Activated naive CD8-positive, alpha-beta T cell treated with anti-CD3 and anti-CD28 coated beads, Interleukin-2, amount 50 U/mL, for 24 hours (primary cell): ENCODE measurements around the gene AMH.

Experiments used
- ATAC-seq: fragments of 150-1000 bp; cut with Tn5 transposase; one replicate; pipeline ENCODE4 v1.10.0; 2021
- DNase-seq: peaks from one replicate; pipeline ENCODE4 v3.0.0; 2021
- H3K27ac Mint-ChIP-seq: one replicate; pipeline ENCODE4 v1.8.0; 2021; ENCODE audit warnings: mild to moderate bottlenecking, mixed read lengths
- H3K27me3 Mint-ChIP-seq: one replicate; pipeline ENCODE4 v1.8.0; 2021; ENCODE audit warnings: mixed read lengths
- H3K36me3 Mint-ChIP-seq: one replicate; pipeline ENCODE4 v1.8.0; 2021; ENCODE audit warnings: low read depth, mixed read lengths
- H3K4me1 Mint-ChIP-seq: one replicate; pipeline ENCODE4 v1.8.0; 2021; ENCODE audit warnings: mixed read lengths
- H3K4me3 Mint-ChIP-seq: one replicate; pipeline ENCODE4 v1.8.0; 2021; ENCODE audit warnings: mild to moderate bottlenecking, moderate library complexity, mixed read lengths
- H3K9me3 Mint-ChIP-seq: one replicate; pipeline ENCODE4 v1.8.0; 2021; ENCODE audit warnings: mixed read lengths

Gene AMH

DNA sequence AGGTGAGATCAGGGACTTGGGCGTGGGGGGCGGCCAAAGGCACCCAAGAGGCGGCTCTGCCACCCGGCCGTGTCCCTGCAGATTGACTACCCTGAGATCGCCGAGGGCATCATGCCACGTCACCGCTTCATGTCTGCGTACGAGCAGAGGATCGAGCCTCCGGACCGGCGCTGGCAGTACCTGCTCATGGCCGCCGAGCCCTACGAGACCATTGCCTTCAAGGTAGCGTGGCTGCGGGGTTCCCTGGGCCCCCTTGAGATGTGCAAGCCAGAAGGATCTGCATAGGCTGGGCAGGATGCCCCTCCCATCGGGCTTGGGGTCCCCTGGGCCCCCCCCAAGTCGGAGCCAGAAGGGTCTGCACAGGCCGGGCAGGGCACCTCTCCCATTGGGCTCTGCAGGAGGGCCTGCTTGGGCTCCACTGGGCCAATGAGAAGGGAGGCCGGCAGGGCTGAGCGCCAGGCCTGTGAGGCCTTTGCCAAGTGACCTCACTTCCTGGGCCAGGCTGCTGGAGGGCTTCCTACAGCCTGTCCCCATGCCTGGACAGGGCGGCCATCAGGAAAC is 2.2 kb upstream of the AMH start:
- Mint-ChIP-seq H3K27me3 (no peaks in the 10 kb centered on the region), H3K36me3 (peaks cover 23% of the 10 kb centered on the region), H3K27ac (no peak overlapping the region), H3K9me3 (no peaks in the 10 kb centered on the region), H3K4me3 (no peak overlapping the region), H3K4me1 (peaks cover 11% of the 10 kb centered on the region)
- DNase-seq (no peak), ATAC-seq (no peak)

DNA sequence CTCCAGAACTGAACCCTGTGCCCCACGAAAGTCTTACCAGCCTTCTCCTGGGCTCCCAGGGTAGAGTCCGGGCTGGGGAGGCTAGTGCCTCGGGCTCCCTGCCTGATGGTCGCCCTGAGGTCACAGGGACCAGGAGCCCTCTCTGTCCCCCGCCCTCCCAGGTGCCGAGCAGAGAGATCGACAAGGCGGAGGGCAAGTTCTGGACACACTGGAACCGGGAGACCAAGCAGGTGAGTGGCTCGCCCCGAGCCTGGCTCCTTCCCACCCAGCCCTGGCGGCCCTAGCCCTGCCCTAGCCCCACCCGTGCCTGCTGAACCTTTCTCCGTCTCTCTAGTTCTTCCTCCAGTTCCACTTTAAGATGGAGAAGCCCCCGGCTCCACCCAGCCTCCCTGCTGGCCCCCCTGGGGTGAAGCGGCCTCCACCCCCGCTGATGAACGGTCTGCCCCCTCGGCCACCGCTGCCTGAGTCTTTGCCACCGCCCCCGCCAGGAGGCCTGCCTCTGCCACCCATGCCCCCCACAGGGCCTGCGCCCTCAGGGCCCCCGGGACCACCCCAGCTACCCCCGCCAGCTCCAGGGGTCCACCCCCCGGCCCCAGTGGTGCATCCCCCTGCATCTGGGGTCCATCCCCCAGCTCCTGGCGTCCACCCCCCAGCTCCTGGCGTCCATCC is 1.6 kb upstream of the AMH start:
- H3K27me3 Mint-ChIP-seq: peaks cover 2% of the 10 kb centered on the region
- H3K4me1 Mint-ChIP-seq: peaks cover 9% of the 10 kb centered on the region
- H3K9me3 Mint-ChIP-seq: no peaks in the 10 kb centered on the region
- H3K36me3 Mint-ChIP-seq: peaks cover 19% of the 10 kb centered on the region
- no peak overlapping the region for H3K27ac Mint-ChIP-seq
- DNase-seq (no peak), ATAC-seq (no peak)
- H3K4me3 Mint-ChIP-seq: no peak overlapping the region

DNA sequence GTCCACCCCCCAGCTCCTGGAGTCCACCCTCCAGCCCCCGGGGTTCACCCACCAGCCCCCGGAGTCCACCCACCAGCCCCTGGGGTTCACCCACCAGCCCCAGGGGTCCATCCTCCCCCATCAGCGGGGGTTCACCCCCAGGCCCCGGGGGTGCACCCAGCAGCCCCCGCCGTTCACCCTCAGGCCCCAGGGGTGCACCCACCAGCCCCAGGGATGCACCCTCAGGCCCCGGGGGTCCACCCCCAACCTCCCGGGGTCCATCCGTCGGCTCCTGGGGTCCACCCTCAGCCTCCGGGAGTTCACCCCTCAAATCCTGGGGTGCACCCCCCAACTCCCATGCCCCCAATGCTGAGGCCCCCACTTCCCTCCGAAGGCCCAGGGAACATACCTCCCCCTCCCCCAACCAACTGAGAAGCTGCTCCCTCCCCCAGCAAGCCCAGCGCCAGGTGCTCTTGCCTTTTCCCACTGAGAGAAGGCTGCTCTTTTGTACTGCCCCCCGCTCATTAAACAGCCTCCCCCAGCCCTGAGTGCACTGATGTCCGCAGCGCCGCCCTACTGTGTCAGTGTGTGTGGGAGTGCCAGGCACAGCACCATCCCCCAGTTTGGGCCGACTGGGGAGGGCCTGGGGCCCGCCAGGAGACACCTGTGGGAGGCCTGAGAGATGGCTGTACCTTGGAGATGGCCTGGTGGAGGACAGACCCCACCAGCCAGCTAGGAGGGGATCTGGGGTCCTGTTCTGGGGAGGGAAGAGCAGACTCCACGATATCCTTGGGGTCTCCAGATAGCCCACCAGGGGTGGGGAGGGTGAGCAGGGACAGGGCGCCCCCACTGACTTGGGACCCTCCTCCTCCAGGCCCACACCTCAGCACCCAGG is 750 bp upstream of the AMH start:
- Mint-ChIP-seq H3K4me3 (no peak overlapping the region), H3K9me3 (no peaks in the 10 kb centered on the region), H3K27me3 (peaks cover 3% of the 10 kb centered on the region), H3K27ac (no peak overlapping the region), H3K36me3 (peaks cover 14% of the 10 kb centered on the region), H3K4me1 (peaks cover 14% of the 10 kb centered on the region)
- ATAC-seq: no peak
- DNase-seq: no peak

DNA sequence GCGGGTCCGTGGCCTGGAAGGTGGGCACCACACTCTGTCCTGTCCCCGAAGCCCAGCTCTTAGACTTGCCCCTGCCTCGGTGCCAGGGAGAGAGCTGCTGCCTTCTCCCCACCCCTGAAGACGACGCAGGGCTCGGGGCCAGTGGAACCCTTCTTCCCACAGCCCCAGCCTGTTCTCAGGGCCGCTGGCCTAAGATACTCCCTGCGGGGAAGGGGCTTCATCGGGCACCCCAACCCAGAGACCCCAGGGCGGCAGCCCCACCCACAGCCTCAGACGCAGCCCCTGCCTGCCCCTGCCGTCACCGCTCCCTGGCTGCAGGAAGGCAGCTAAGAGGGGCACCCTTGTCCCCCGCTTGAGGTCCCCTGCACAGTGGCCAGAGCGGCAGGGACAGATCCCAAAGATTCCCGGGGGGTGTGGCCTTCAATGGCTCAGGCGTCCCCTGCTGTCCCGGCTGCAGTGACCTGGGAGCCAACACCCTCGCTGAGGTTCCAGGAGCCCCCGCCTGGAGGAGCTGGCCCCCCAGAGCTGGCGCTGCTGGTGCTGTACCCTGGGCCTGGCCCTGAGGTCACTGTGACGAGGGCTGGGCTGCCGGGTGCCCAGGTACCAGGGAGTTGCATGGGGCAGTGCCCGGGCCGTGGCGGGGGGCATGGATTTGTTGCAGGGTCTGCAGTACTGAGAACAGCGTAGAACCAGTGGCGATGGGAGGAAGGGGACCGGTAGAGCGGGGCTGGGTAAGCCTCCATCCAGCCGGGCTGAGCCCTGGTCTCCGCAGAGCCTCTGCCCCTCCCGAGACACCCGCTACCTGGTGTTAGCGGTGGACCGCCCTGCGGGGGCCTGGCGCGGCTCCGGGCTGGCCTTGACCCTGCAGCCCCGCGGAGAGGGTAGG is 1.0 kb downstream of the AMH start:
- ATAC-seq (peak; percentile 17), DNase-seq (no peak)
- Mint-ChIP-seq H3K4me3 (no peak overlapping the region), H3K9me3 (no peaks in the 10 kb centered on the region), H3K4me1 (peaks cover 15% of the 10 kb centered on the region), H3K27ac (no peak overlapping the region), H3K27me3 (peaks cover 8% of the 10 kb centered on the region), H3K36me3 (peaks cover 8% of the 10 kb centered on the region)

DNA sequence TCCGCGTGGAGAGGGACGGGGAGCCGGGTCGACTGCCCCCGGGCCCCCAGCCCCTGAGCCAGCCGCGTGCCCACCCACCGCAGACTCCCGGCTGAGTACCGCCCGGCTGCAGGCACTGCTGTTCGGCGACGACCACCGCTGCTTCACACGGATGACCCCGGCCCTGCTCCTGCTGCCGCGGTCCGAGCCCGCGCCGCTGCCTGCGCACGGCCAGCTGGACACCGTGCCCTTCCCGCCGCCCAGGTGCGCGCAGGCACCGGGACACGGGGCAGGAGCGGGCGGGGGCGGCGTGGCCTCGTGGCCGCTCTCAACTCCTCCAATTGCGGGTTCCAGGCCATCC is 1.6 kb downstream of the AMH start:
- Mint-ChIP-seq H3K27me3 (peaks cover 8% of the 10 kb centered on the region), H3K27ac (no peak overlapping the region), H3K9me3 (no peaks in the 10 kb centered on the region), H3K4me3 (no peak overlapping the region), H3K4me1 (peaks cover 17% of the 10 kb centered on the region), H3K36me3 (peaks cover 5% of the 10 kb centered on the region)
- ATAC-seq (no peak), DNase-seq (no peak)

DNA sequence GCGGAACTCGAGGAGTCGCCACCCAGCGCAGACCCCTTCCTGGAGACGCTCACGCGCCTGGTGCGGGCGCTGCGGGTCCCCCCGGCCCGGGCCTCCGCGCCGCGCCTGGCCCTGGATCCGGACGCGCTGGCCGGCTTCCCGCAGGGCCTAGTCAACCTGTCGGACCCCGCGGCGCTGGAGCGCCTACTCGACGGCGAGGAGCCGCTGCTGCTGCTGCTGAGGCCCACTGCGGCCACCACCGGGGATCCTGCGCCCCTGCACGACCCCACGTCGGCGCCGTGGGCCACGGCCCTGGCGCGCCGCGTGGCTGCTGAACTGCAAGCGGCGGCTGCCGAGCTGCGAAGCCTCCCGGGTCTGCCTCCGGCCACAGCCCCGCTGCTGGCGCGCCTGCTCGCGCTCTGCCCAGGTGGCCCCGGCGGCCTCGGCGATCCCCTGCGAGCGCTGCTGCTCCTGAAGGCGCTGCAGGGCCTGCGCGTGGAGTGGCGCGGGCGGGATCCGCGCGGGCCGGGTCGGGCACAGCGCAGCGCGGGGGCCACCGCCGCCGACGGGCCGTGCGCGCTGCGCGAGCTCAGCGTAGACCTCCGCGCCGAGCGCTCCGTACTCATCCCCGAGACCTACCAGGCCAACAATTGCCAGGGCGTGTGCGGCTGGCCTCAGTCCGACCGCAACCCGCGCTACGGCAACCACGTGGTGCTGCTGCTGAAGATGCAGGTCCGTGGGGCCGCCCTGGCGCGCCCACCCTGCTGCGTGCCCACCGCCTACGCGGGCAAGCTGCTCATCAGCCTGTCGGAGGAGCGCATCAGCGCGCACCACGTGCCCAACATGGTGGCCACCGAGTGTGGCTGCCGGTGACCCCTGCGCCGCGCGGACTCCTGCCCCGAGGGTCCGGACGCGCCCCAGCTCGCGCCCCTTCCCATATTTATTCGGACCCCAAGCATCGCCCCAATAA is 2.3 kb downstream of the AMH start:
- Mint-ChIP-seq H3K4me3 (peak overlapping the region; percentile 38), H3K36me3 (peaks cover 2% of the 10 kb centered on the region), H3K27me3 (peaks cover 8% of the 10 kb centered on the region), H3K27ac (no peak overlapping the region), H3K4me1 (peaks cover 18% of the 10 kb centered on the region), H3K9me3 (no peaks in the 10 kb centered on the region)
- peak; percentile 51 for DNase-seq
- ATAC-seq: peak; percentile 10

DNA sequence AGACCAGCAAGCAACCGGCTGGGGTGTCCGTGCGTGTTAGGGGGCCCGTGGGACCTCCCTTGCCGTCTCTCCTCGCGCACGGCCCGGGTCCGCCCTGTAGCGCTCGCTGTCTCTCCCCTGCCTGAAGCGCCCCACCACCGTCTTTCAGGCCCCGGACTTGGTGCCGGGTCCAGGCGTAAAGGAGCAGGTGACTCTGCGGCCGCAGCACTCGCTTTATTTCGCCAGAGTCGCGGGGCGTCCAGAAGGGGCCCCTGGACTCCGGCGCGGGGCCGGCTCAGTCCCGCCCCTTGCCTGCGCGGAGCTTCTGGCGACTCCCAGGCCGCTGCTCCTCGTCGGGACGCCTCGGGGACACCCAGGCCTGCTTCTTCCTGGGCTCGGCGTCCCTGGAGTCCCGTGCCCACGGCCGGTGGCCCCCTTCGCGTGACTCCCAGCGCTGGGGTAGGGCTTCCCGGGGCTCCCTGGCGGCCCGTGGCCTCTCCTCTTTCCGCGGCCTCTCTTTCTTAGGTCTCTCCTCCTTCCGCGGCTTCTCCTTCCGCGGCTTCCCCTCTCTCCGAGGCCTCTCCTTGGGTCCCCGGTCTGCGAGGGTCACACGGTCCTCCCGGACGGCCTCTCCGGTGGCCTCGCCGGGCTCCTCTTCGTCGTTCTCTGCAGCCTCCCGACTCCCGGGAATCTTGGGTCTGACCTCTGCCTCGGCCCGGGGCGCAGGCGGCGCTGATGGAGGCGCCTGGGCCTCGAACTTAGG is 3.1 kb downstream of the AMH start:
- H3K27ac Mint-ChIP-seq: peak overlapping the region; percentile 67
- H3K9me3 Mint-ChIP-seq: no peaks in the 10 kb centered on the region
- H3K4me3 Mint-ChIP-seq: peak overlapping the region; percentile 46
- DNase-seq: no peak
- peaks cover 8% of the 10 kb centered on the region for H3K27me3 Mint-ChIP-seq
- no peak for ATAC-seq
- H3K4me1 Mint-ChIP-seq: peaks cover 23% of the 10 kb centered on the region
- H3K36me3 Mint-ChIP-seq: peaks cover 2% of the 10 kb centered on the region

DNA sequence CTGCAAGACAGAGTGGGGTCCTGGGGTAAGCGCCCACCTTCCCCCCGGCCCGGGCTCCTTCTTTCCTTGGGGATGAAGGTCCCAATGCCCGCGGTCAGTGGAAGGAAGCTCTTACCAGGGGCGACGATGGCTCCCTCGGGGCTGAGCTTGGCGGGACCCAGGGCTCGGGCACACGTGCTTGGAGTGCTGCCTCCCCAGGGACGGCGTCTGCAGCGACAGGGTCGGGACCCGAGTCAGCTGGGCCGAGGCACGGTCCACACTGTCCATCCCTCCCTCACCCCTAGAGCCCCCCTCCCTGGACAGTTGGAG is 3.6 kb downstream of the AMH start:
- Mint-ChIP-seq H3K9me3 (no peaks in the 10 kb centered on the region), H3K4me1 (peaks cover 25% of the 10 kb centered on the region), H3K27me3 (peaks cover 8% of the 10 kb centered on the region), H3K4me3 (peak overlapping the region; percentile 46), H3K27ac (peak overlapping the region; percentile 67), H3K36me3 (peaks cover 2% of the 10 kb centered on the region)
- no peak for ATAC-seq
- DNase-seq: no peak

DNA sequence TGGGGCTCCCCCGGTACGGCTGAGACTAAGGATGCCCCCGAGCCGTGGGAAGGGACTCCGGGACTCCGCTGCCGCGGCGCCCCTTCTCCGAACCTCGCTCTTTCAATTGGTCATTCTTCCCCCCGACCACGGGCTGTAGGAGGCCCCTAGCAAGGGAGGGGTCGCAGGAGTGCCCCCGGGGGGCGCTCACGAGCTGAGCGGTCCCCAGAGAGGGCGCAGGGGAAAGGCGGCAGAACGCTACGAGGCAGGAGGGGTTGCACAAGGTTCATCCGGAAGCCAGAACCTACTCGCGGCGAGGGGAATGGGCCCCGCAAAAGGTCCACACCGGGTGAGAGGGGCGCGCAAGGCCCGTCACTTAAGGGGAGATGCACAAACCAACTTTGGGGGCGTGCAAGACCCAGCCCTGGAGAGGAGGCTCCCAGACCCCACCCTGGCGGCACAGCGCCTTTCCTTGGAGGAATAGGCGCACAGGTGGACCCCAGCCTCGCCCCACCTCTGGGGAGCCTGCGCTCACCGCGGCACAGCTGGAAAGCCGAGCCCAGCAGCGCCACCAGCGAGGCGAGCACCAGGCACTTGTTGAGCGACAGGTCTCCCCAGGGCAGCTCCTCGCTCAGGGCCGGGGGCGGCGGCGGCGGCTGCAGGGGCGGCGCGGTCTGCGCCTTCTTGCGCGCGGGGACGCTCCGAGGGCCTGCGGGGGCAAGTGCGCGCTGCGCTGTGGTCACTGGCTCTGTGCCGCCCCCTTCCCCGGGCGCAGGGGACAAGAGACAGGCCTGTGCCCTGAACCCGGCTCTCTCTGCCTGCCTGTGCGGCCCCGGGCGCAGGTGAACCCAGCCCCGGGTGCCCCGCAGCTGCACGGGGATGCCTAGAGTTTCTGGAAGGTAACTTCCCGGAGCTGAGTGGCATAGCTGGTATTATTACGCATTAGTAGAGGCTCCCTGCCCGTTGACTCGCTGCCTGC is 4.3 kb downstream of the AMH start:
- peaks cover 2% of the 10 kb centered on the region for H3K36me3 Mint-ChIP-seq
- peaks cover 8% of the 10 kb centered on the region for H3K27me3 Mint-ChIP-seq
- peak overlapping the region; percentile 24 for H3K4me3 Mint-ChIP-seq
- no peaks in the 10 kb centered on the region for H3K9me3 Mint-ChIP-seq
- DNase-seq: peak; percentile 62
- H3K4me1 Mint-ChIP-seq: peaks cover 31% of the 10 kb centered on the region
- ATAC-seq: peak; percentile 14
- H3K27ac Mint-ChIP-seq: no peak overlapping the region

DNA sequence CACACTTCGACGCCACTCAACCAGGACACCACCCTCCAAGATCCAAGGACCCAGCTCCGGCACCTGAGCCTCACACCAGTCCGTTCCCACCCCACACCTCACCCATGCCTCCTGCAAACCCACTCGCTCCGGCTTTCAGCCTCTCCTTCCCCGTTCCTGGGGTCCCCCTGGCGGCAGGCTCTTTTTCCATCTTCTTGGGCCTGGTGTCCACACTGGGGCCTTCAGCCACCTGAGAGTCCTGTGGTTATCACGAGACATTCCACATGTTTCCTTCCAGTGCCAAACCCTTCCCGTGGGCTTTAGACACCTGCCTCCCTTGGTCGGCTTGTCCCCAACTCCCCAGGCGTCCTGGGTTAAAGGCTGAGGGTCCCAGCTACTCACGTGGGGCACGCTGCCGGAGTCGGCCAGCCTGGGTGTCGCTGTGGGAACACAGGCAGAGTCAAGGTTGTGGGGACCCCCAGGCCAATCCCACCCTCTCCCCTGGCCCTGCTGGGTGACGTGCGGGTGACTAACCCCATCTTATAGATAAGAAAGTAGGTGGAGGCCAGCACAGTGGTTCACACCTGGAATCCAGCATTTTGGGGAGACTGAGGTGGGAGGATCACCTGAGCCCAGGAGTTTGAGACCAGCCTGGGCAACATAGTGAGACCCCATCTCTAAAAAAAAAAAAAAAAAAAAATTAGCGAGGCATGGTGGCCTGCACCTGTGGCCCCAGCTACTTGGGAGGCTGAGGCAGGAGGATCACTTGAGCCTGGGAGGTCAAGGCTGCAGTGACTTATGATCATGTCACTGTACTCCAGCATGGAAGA is 5.1 kb downstream of the AMH start:
- Mint-ChIP-seq H3K27me3 (peaks cover 8% of the 10 kb centered on the region), H3K4me1 (peaks cover 37% of the 10 kb centered on the region), H3K9me3 (no peaks in the 10 kb centered on the region), H3K36me3 (no peaks in the 10 kb centered on the region), H3K4me3 (no peak overlapping the region), H3K27ac (no peak overlapping the region)
- DNase-seq: no peak
- no peak for ATAC-seq

DNA sequence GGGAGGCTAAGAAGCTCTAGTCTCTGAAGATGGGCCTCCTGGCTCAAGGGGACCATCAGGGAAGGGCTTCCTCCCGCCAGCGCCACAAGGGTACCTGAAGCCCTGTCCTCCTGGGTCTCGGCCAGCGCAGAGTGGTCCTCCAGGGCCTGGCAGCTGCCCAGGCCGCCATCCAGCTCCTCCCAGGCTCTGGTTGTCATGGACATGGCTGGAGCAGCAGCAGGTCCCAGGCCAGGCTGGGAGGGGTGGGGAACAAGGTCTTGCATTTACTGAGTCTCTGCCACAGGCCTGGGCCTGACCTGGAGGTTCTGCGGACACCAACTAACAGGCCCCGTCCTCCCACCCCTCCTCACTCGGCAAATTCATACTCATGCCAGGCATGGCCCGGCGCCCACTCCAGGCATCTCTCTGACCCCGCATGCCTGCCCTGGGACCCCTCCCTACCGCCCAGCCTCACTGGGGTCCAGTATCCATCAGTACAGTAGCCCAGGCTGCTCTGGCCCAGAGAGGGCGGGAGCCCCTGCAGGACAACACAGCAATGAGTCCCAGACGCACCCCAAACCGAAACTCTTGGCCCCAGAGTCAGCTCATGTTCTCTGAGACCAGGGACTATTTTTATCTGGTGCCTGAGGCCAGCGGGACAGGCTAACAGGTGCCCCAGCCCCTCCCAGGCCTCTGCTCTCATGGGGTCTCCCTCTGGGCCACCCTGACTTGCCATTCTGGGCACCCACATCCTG is 6.2 kb downstream of the AMH start:
- H3K27me3 Mint-ChIP-seq: peaks cover 8% of the 10 kb centered on the region

More for the DNA sequence above, 6.2 kb downstream of the AMH start:
- H3K9me3 Mint-ChIP-seq: no peaks in the 10 kb centered on the region
- DNase-seq (no peak), ATAC-seq (no peak)
- no peak overlapping the region for H3K27ac Mint-ChIP-seq
- no peaks in the 10 kb centered on the region for H3K36me3 Mint-ChIP-seq
- H3K4me1 Mint-ChIP-seq: peaks cover 41% of the 10 kb centered on the region
- no peak overlapping the region for H3K4me3 Mint-ChIP-seq
